NOMO-1 treated with DMSO at 0.1 percent for 48 hours (cell line): ENCODE data around the gene FAM78A.
"Not testable (repeated sequence)": the region's sequence is repeated elsewhere in the genome, so short reads cannot be mapped to it uniquely, and the experiment has no call there.

ENCODE experiments used
- DNase-seq: peaks from one replicate; lab custom pipeline; 2025; ENCODE audit not compliant: unreplicated experiment; lab: John Stamatoyannopoulos, UW

FAM78A gene

GRCh38 chr9:131282688-131283422, 6.5 kb upstream of the FAM78A start:
- no peak for DNase-seq

GRCh38 chr9:131282175-131282574, 5.9 kb upstream of the FAM78A start:
- no peak for DNase-seq

- DNase-seq, result no peak
Observed at GRCh38 chr9:131281119-131281965, 5.0 kb upstream of the FAM78A start.

GRCh38 chr9:131280660-131281059, 4.3 kb upstream of the FAM78A start:
- no peak for DNase-seq

GRCh38 chr9:131279863-131280570, 3.7 kb upstream of the FAM78A start:
- no peak for DNase-seq

- DNase-seq, result no peak
Observed at GRCh38 chr9:131279196-131279862, 3.0 kb upstream of the FAM78A start.

- DNase-seq, result no peak
Observed at GRCh38 chr9:131278702-131279111, 2.4 kb upstream of the FAM78A start.

GRCh38 chr9:131277910-131278701, 1.8 kb upstream of the FAM78A start:
- peak; percentile 77 for DNase-seq

- no peak for DNase-seq
Observed at GRCh38 chr9:131277287-131277909, 1.1 kb upstream of the FAM78A start.

GRCh38 chr9:131276891-131277286, 579 bp upstream of the FAM78A start:
- DNase-seq, result no peak

GRCh38 chr9:131275332-131276093, 797 bp downstream of the FAM78A start:
- DNase-seq, result peak; percentile 59

- DNase-seq, result peak; percentile 25
Observed at GRCh38 chr9:131274674-131275331, 1.5 kb downstream of the FAM78A start.

- DNase-seq, result peak; percentile 25
Observed at GRCh38 chr9:131273856-131274673, 2.2 kb downstream of the FAM78A start.

- DNase-seq, result peak; percentile 16
Observed at GRCh38 chr9:131273146-131273855, 3.0 kb downstream of the FAM78A start.

- DNase-seq, result no peak
Observed at GRCh38 chr9:131272212-131272611, 4.1 kb downstream of the FAM78A start.

- DNase-seq, result no peak
Observed at GRCh38 chr9:131271506-131271931, 4.8 kb downstream of the FAM78A start.

GRCh38 chr9:131271016-131271273, 5.4 kb downstream of the FAM78A start:
- DNase-seq, result not testable (repeated sequence)
